Left renal pelvis (tissue), 4 donors: ENCODE measurements around the gene MACROH2A1. TPM values are rescaled to one million over a fixed set of nuclear protein-coding genes. Genes with fewer than 3 reads are reported as not detected.

Source experiments
- DNase-seq, 4 donors: peaks; one replicate each; pipeline ENCODE4 v3.0.0-alpha.2; 2013; ENCODE audit warnings: low read depth in 4 of 4, low spot score in 3 of 4
- polyA plus RNA-seq, 4 donors: library from polyadenylated mRNA; unstranded; fragments of 120-200 nt; gene quantifications; one replicate each; pipeline ENCODE4 v1.2.1, GENCODE V29; 2013; ENCODE audit not compliant: insufficient read length in 4 of 4

The MACROH2A1 gene
- 100 to 1,000 TPM; 140 to 243 (median 214) TPM for polyA plus RNA-seq

DNA sequence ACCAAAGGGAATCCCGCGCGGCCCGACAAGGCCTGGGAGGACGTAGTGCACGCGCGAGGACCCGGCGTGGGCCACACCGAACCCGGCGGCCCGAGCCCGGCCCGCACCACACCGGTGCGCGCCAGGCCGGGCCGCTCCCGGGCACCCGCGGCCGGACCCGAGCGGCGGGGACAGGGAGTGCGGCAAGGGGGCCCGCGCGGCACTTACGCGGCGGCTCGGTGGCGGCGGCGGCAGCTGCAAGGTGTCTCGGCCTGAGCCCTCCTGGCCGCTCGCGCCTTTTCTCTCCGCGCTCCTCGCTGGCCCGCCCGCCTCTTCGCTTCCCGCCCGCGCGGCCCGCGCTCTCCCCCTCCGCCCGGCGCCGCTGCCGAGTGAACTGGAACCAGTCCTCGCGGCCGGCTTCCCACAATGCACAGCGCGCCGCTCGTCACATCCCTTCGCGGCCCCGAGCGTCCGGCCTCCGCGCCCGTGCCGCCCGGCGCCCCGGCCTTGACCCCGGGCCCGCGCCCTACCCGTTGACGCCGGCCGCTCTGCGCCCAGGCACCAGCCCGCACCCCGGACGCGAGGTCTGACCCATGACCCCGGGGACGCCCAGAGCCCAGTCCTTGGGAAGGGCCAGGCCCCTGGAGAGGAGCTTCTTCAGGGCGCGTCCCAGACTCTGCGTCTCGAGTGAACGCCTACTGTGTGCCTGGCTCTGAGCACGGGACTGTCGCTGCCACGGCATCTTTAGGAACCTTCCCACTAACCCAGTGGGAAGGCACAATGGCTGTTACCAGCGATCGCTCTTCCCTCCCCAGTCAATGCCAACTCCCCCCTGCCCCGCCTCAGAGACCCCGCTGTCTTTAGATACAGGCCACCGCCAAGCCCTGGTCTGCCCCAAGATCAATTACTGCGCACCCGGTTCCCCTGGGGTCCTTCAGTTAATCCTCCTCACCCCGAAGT is at the start of gene MACROH2A1:
Gene MACROH2A1, minus strand, starts transcription at position 377 of the 939 bp plus-strand sequence. CDS start 10,138 bp downstream, outside the sequence.
- DNase-seq: peak; percentile 60 to 79 (median 74)

DNA sequence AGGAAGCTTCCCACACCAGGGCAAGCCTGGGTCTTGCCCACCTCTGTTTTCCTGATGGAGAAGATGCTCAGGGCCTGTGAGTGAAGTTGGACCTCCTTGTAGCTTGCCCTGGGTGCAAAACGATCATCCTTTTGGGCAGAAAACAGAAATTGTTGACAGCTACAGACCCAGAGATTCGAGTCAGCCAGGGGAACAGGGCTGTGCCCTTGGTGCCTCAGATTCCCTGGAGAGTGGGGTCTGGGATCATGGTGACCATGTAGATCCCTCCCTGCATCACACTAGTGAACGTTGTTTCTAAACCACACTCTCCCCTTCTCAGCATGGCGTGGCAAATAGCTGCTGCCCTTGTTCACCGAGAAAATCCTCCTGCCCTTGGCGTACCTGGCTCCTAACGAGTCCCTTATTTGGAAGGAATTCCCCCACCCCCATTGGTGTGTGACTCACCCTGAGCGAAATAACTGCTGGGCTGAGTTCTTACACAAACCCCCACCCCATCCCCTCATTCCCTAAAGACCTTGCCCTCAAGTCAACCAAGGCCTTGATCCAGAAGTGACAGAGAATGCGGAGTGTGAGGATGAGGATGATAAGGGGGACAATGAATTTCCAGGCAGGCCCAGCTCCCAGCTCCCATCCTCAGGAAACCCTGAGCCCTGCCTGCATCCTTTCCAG is 49.2 kb upstream of the MACROH2A1 start:
- no peak for DNase-seq

DNA sequence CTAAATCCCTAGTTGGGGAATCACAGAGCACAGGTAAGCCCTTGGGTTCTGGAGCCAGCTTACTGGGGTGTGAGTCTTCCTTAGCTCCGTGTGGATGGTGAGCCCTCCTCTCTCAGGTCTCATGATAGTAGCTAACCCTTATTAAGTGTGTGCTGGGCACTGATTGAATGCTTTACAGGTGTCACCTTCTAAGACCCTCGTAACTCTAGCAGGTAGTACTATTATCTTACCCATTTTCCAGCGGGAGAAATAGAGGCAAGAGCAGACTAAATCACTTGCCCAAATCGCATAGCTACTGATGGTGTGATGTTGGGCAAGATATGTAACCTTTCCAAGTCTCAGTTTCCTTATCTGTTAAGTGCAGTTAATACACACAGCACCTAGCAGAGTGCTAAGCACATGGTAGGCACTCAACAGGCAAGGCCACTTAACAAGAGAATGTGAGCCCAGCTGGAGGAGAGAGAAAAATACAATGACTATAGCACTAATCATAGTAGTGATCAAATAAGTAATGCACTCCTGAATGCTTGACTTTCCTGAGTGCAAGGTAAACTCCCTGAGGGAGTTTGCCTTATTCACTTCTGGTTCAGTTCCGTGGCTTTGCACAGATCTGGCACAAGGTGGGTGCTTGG is 48.4 kb upstream of the MACROH2A1 start, which contains the start of gene DCANP1:
Gene DCANP1, minus strand, starts transcription at position 51 of the 632 bp plus-strand sequence. CDS start 240 bp downstream, outside the sequence.
- no peak for DNase-seq

- no peak for DNase-seq
Observed at GRCh38 chr5:135446615-135447014, 47.6 kb upstream of the MACROH2A1 start.

DNA sequence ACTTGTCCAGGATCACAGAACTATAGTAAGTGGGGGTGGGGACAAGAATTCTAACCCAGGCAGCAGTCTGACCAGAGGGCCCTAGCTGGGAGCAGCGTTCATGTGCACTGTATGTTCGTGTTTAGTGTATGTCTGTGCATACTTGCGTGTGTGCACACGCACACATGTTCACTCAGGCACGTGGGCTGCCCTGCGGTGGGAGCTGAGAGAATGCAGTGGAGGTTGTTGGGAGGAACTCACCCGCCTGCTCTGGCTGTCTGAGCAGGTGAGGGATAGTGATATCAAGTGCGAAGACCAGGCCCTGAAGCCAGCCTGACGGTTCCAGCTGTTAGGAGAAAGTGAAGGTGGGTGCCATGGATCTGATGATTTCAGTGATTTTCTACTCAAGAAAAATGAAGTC is 47.2 kb upstream of the MACROH2A1 start:
- DNase-seq: no peak

DNA sequence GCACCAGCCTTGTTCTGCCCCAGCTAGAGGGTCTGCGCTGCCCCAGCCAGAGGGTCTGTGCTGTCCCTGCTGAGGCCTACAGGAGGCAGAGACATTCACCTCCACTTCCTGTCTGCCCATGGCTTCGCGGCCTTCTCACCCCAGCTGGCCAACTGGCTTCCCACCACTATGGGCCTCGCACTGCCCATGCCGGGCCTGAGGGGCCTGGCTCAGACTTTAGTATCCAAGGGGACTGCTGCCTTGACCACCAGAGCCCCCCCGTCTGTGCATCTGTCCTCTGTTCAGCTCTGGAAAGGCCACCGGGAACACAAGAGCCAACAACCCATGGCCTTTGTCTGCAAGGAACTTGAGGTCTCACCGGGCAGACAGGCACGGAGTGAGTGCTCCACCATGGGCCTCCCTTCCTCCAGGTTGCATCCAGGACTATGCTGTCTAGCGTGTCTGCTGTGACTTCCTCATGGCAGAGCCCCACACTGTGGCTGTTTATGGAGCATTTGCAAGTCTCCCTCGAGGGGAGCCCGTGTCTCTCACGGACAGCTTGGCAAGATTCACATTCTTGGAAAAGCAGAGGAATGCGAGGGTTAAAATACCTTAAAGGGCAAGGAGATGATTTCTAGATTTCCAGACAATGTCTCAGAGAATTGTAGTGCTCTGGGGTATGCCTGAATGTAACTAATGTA is 46.4 kb upstream of the MACROH2A1 start:
- DNase-seq: no peak

- no peak for DNase-seq
Observed at GRCh38 chr5:135444881-135445280, 45.9 kb upstream of the MACROH2A1 start.

DNA sequence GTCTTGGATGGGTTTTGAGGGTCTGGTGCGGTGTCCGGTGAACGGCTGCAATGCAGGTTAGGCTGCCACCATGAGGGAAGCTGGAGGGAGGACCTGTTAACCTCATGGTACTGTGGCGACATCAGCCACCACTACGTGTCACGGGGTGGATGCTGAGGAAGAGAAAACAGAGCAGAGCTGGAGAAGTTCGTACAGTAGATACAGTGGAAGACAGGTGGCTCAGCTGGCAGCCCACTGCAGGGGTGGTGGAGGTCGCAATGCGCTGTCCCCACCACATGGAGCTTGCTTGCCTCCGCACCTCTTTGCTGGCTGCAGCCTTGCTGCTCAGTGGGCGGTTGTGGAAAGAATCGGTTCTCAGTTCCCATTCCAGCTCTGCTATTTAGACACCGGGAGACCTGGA is 45.3 kb upstream of the MACROH2A1 start:
- no peak for DNase-seq

DNA sequence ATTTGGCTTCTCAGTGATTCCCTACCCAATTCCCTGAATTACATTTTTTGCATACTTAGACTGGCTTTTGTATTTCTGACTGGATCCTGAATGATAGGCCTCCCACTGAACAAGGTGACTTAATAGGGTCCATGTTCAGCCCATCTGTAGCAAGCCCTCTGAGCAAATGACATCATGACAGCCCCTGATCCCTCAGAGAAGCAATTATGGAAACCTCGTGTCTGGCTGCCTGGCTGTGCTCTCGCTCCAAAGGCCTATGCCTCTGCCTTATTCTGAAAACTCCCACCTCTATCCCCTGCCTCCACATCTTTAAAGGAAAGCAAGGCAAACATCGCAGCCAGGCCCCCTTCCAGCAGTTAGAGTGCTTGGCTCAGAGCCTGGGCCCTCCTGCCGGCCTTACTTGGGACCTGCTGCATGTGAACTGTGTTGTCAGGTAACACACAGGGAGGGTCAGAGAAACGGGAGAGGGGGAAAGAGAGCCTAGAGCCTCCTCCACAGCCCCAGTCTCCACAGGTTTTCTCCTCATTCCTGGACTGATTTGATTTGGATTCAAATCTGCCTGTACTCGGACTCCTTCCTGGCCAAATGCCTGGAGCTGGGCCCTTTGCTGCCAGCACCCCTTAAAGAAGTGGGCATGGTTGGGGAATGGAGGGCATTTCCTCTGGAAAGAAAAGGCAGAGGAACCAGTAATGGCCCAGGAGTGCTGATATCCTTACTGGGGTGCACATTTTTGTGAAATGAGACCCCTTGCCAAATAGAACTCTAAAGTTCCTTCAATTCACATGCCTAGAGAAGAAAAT is 44.3 kb upstream of the MACROH2A1 start:
- no peak for DNase-seq

DNA sequence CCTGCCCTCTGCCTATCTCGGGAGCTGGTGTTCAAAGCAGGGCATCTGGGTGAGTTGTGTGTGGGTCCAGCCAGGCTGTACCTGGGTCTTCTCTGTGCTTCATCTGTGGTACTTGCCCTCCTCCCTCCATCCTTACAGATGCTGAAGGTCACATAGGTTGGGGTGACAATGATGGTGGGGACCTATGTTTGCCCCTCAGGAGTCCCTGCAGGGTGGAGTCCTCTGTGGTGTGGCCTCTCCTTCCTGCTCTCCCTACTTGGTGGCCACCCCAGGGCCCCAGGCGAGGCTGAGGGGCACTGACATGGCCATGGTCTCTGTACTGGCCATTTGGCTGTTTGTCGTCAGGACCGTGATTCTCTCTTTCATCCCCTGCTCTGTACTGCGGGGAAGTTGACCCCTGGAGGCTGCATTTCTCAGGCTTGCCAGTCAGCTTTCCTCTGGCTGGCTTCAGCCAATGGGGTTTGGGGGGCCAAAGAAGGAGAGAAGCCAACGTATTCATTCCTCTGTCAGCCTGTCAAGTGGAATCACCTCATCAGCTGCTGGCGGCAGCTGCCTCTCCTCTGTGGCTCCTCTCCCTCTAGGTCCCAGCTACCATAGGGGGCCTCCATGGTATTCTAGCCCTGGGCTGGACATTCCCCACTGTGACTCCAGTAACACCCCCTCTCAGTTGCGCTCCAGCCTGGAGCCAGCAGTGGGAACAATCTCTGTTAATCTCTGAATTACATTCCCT is 43.6 kb upstream of the MACROH2A1 start:
- DNase-seq: no peak

GRCh38 chr5:135441919-135442318 is 42.9 kb upstream of the MACROH2A1 start:
- no peak for DNase-seq

DNA sequence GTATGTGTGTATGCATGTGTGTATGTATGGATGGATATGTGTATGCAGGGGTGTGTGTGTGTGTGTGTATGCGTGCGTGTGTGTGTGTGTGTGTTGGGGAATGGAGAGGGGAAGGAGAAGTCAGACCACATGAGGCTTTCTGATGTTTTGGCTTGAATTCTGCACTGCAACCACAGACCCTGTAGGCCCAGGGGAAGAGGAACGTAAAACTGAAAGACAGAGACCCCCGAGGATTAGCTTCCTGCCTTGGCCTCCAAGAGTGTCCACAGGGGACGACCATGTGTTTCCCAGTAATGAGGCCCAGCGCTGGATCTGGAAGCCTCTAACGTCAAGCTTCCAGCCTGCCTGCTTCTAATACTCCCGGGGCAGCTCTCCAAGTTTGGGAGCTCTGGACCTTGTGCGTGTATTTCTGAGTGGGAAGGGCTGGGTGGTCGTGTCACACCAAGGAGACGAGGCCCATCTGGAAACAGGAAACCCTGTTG is 42.4 kb upstream of the MACROH2A1 start:
- DNase-seq: peak in 3 of 4 donors; percentile 36 to 45 (median 39)

DNA sequence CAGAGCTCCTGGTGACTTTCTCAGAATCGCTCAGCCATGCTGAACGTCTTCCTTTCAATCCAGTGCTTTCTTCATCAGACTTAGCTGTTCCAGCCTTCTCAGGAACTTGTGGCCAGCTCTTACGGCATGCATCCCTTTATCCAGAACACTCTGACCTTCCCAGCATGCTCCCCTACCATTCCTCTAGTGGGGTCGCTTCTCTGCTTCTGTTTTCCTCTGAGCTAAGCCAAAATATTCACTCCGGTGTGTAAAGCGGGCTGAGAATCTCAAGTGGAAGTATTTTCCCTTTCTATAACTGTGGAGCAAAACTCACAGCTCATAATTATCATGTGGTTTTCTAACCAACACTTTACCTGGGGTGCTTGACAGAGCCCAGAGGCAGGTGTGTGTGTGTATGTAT is 41.9 kb upstream of the MACROH2A1 start:
- DNase-seq: no peak

- DNase-seq: no peak
Observed at GRCh38 chr5:135439231-135440205, 40.5 kb upstream of the MACROH2A1 start.

- no peak for DNase-seq
Observed at GRCh38 chr5:135438636-135439221, 39.7 kb upstream of the MACROH2A1 start.

GRCh38 chr5:135437796-135438560 is 38.9 kb upstream of the MACROH2A1 start:
- DNase-seq: no peak

- DNase-seq: no peak
Observed at GRCh38 chr5:135437422-135437795, 38.4 kb upstream of the MACROH2A1 start.
